Psoas muscle (tissue), 8 donors: Measurements from ENCODE around the gene CCL15. TPM values are rescaled to one million over a fixed set of nuclear protein-coding genes. Genes with fewer than 3 reads are reported as not detected.

Experiments
- ATAC-seq, 4 donors: fragments of 200-7000 bp; cut with Tn5 transposase; one replicate each; pipeline ENCODE4 v1.9.1; 2020; ENCODE audit warnings: moderate library complexity in 3 of 4, mild to moderate bottlenecking in 2 of 4
- DNase-seq, 2 donors: peaks; one replicate each; pipeline ENCODE4 v3.0.0-alpha.2; 2020
- H3K27ac ChIP-seq: fragments of 200-600 bp; one replicate; pipeline ENCODE4 v1.8.0; 2022
- H3K27me3 ChIP-seq, 3 donors: fragments of 200-600 bp in 1 of 3; one replicate each; pipeline versions ENCODE4 v1.6.1 to v1.8.0; 2013 to 2022; ENCODE audit warnings: low read length in 2 of 3, mild to moderate bottlenecking in 2 of 3, moderate library complexity in 1 of 3; ENCODE audit not compliant: insufficient read depth in 3 of 3
- H3K36me3 ChIP-seq, 2 donors: fragments of 200-600 bp in 1 of 2; one replicate each; pipeline versions ENCODE4 v1.6.1 to v1.8.0; 2013 to 2022; ENCODE audit warnings: low read depth in 1 of 2, mild to moderate bottlenecking in 1 of 2, moderate library complexity in 1 of 2; ENCODE audit not compliant: insufficient read depth in 1 of 2
- H3K4me1 ChIP-seq: fragments of 200-600 bp; one replicate; pipeline ENCODE4 v1.8.0; 2022
- H3K4me3 ChIP-seq: fragments of 200-600 bp; one replicate; pipeline ENCODE4 v1.8.0; 2022; ENCODE audit warnings: mild to moderate bottlenecking
- H3K9me3 ChIP-seq: fragments of 200-600 bp; one replicate; pipeline ENCODE4 v1.8.0; 2022
- CTCF ChIP-seq: fragments of 200-600 bp; IDR thresholded peaks from one replicate; pipeline ENCODE4 v1.8.0; 2022; ENCODE audit warnings: antibody characterized with exemption
- WGBS, 3 donors: extraction: QIAGEN DNeasy Blood & Tissue Kit; methylation state at CpG; one replicate each; pipeline versions ENCODE4 v1.1.6 to v1.1.7; 2013; 5-methylcytosine and 5-hydroxymethylcytosine counted together
- intact Hi-C, 2 donors: fragments of 100-400 bp; cut with DNase I; formaldehyde crosslinking; loops; one replicate each; pipeline versions ENCODE4 v1.11.0 to v1.14.2; 2022
- polyA plus RNA-seq, 3 donors: library from polyadenylated mRNA; stranded (reverse); fragments of 200-250 nt; gene quantifications; one replicate each; pipeline ENCODE4 v1.2.3, GENCODE V29; 2013
- total RNA-seq, 4 donors: library from RNA; stranded (reverse); fragmentation: NEBNext Ultra II Directional in 2 of 4; extraction: Animal tissue kit (Norgen Biotek cat#: 25700) in 2 of 4; gene quantifications; one replicate each; pipeline versions ENCODE4 v1.2.1 to v1.2.4, GENCODE V29; 2021 to 2023
- donor health status: healthy with polysubstance abuse.
- donor health status: DM: no; HTN: no; CAD: no; lungs with moderate emphysema.
- donor health status: Bipolar disorder and iron deficiency.
- donor health status: healthy.
- donor health status: DM: yes; HTN: yes; CAD: no.
- donor health status: DM: no; HTN: no; CAD: no.
- donor health status: DM: no; HTN: no; CAD: no.
- donor health status: DM: yes; HTN: yes; CAD: no.

CCL15 gene
- total and polyA plus RNA-seq, 7 donors: not detected

GRCh38 chr17:36004594-36005108, 3.3 kb upstream of the CCL15 start:
- Histone ChIP-seq H3K27ac (no peak overlapping the region), H3K4me3 (no peak overlapping the region), H3K36me3 (no peaks in the 10 kb centered on the region), H3K4me1 (no peaks in the 10 kb centered on the region), H3K27me3 (no peaks in the 10 kb centered on the region), H3K9me3 (no peaks in the 10 kb centered on the region)
- 28 to 32% (median 32%) methylated on average over 4 of the region's 4 CpGs for WGBS, 3 donors
- no peak for TF ChIP-seq CTCF
- intact Hi-C loops: no loop called here
- DNase-seq (no peak), ATAC-seq (no peak)

- 79 to 85% (median 84%) methylated on average over 7 of the region's 7 CpGs for WGBS, 3 donors
- Histone ChIP-seq H3K27ac (no peak overlapping the region), H3K27me3 (no peaks in the 10 kb centered on the region), H3K9me3 (no peaks in the 10 kb centered on the region), H3K4me3 (no peak overlapping the region), H3K4me1 (no peaks in the 10 kb centered on the region), H3K36me3 (no peaks in the 10 kb centered on the region)
- no peak for DNase-seq
- TF ChIP-seq CTCF: no peak
- intact Hi-C loops: no loop called here
- ATAC-seq: no peak
Measured at GRCh38 chr17:36002631-36003030, 1.3 kb upstream of the CCL15 start.

- H3K9me3 ChIP-seq: no peaks in the 10 kb centered on the region
- H3K36me3 ChIP-seq: no peaks in the 10 kb centered on the region
- ATAC-seq (no peak), DNase-seq (no peak)
- H3K4me1 ChIP-seq: no peaks in the 10 kb centered on the region
- no peak overlapping the region for H3K4me3 ChIP-seq
- WGBS, 3 donors: 58 to 71% (median 61%) methylated on average over 6 of the region's 6 CpGs
- no peak for TF ChIP-seq CTCF
- H3K27me3 ChIP-seq: no peaks in the 10 kb centered on the region
- no peak overlapping the region for H3K27ac ChIP-seq
- intact Hi-C loops: no loop called here
Measured at GRCh38 chr17:36001862-36002603, 680 bp upstream of the CCL15 start.

- H3K36me3 ChIP-seq: no peaks in the 10 kb centered on the region
- WGBS, 3 donors: 51 to 60% (median 55%) methylated on average over 6 of the region's 6 CpGs
- ATAC-seq (no peak), DNase-seq (no peak)
- intact Hi-C loops: no loop called here
- H3K9me3 ChIP-seq: no peaks in the 10 kb centered on the region
- H3K27ac ChIP-seq: no peak overlapping the region
- H3K27me3 ChIP-seq: no peaks in the 10 kb centered on the region
- H3K4me3 ChIP-seq: no peak overlapping the region
- TF ChIP-seq CTCF: no peak
- no peaks in the 10 kb centered on the region for H3K4me1 ChIP-seq
Measured at GRCh38 chr17:36000732-36001109, 632 bp downstream of the CCL15 start.

- H3K27ac ChIP-seq: no peak overlapping the region
- no peak overlapping the region for H3K4me3 ChIP-seq
- no peak for DNase-seq
- WGBS, 3 donors: 59 to 74% (median 63%) methylated on average over 1 of the region's 1 CpG
- H3K36me3 ChIP-seq: no peaks in the 10 kb centered on the region
- TF ChIP-seq CTCF: no peak
- ATAC-seq: no peak
- no peaks in the 10 kb centered on the region for H3K9me3 ChIP-seq
- H3K4me1 ChIP-seq: no peaks in the 10 kb centered on the region
- no peaks in the 10 kb centered on the region for H3K27me3 ChIP-seq
- intact Hi-C loops: no loop called here
Measured at GRCh38 chr17:35998756-35999155, 2.6 kb downstream of the CCL15 start.
